ENCODE results near the gene YPEL4.
"Not testable (repeated sequence)": the region's sequence is repeated elsewhere in the genome, so short reads cannot be mapped to it uniquely, and the experiment has no call there.

YPEL4 gene

GRCh38 chr11:57649826-57650738 lies at the start of gene YPEL4:
TSS of gene YPEL4 (minus strand) at chr11:57649912. CDS start at chr11:57647107, 2,805 bp downstream.
- DNase-seq (ENCODE audit: low read depth), result peak; percentile 50

- DNase-seq (ENCODE audit: low read depth), result no peak
Observed at GRCh38 chr11:57698843-57699365, 49.2 kb upstream of the YPEL4 start.

GRCh38 chr11:57690474-57690873 lies 40.8 kb upstream of the YPEL4 start:
- not testable (repeated sequence) for DNase-seq (ENCODE audit: low read depth)

DNA sequence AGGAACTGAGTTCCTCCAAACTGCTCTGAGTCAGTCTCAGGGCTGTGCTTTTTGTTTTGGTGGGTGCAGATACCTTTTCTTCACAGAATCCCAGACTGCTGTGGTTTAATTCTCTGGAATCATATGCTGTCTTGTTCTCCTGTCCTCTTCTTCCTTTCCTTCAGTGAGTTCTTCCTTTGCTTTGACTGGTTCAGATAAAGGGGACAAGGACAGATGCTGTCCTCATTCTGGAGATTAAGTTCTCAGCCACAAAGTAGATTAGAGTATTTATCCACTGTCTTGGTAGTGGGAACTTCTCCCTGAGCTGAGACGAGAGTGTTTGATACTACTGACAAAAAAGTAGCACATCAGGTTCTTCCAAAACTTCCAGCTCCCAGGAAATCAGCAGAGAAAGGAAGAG lies 31.5 kb upstream of the YPEL4 start:
- DNase-seq (ENCODE audit: low read depth), result no peak

- DNase-seq (ENCODE audit: low read depth), result no peak
Observed at GRCh38 chr11:57680552-57680874, 30.8 kb upstream of the YPEL4 start.

- no peak for DNase-seq (ENCODE audit: low read depth)
Observed at GRCh38 chr11:57679396-57679795, 29.7 kb upstream of the YPEL4 start.

GRCh38 chr11:57675176-57675941 lies 25.6 kb upstream of the YPEL4 start:
- no peak for DNase-seq (ENCODE audit: low read depth)

DNA sequence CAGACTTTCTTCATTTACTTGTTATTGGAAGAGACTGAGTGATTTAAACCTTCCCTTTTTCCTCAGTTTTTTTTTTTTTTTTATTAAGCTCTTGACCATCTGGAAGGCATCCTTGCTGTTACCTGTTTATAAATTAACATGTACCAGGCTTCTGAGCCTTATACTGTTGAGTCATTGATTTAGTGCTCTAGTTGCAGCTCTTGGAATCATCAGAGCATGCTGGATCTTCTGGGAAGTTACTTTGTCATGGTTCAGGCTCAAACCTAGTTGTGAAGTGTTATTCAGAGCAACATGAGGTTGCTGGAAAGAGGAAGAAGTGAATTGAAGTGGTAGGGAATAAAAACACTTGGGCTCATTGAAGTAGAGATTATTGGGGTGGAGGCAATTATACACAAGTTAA lies 24.5 kb upstream of the YPEL4 start:
- no peak for DNase-seq (ENCODE audit: low read depth)

DNA sequence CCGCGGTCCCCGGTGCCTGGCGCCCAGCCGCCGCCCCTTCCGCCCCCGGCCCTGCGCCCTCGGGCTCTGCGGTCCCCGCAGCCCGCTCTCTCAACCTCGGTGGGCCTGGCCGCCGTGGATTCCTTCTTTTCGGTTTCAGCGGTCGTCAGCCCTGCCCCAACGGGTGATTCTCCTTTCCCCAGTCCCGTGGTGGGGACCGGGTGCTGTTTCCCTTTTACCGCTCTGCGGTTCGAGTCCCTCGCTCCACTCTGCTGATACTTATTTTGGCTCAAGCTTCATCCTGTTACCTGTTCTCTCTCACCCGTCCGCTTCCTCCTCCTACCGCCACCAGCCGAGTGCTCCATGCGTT lies 18.7 kb upstream of the YPEL4 start:
- DNase-seq (ENCODE audit: low read depth), result no peak

GRCh38 chr11:57667736-57668433 lies 18.2 kb upstream of the YPEL4 start, which contains the start of gene ZDHHC5:
TSS of gene ZDHHC5 (plus strand) at chr11:57668114. CDS start at chr11:57673091, 4,977 bp downstream.
- peak; percentile 100 for DNase-seq (ENCODE audit: low read depth)

DNA sequence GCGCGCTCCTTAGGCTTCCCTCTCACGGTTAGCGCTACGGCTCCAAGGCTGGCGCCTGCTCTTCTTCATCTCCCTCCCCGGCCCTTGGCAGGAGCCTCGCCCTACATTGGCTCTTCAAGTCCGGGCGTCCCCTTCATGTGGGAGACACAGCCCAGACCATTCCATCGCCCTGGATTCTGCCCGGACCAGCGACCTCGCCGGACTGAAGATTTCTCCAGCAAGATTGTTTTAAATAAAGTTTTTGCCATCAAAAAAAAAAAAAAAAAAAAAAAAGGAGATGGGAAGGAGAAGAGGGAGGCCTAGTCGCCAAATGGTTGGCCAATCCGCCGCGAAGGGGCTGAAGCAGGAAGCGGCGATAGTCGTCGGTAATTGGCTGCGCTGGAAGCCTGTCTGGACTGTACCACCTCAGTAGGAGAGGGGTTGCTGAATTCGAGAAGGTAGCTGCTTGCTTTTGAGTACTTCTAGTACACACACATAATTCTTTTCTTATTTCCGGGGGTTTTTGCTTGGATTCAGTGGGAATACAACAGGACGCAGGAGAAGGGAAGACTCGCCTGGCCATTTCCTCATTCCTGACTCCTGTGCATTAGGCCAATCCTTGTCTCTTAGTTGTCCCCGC lies 17.5 kb upstream of the YPEL4 start:
- DNase-seq (ENCODE audit: low read depth), result peak; percentile 82

- no peak for DNase-seq (ENCODE audit: low read depth)
Observed at GRCh38 chr11:57663975-57664374, 14.3 kb upstream of the YPEL4 start.

- DNase-seq (ENCODE audit: low read depth), result no peak
Observed at GRCh38 chr11:57662893-57663292, 13.2 kb upstream of the YPEL4 start.

DNA sequence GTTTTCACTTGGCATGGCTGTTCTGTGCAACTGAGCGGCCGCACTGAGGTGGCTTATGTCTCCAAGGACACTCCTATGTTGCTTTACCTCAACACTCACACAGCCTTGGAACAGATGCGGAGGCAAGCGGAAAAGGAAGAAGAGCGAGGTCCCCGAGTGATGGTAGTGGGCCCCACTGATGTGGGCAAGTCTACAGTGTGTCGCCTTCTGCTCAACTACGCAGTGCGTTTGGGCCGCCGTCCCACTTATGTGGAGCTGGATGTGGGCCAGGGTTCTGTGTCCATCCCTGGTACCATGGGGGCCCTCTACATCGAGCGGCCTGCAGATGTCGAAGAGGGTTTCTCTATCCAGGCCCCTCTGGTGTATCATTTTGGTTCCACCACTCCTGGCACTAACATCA lies 10.0 kb upstream of the YPEL4 start:
- DNase-seq (ENCODE audit: low read depth), result no peak

DNA sequence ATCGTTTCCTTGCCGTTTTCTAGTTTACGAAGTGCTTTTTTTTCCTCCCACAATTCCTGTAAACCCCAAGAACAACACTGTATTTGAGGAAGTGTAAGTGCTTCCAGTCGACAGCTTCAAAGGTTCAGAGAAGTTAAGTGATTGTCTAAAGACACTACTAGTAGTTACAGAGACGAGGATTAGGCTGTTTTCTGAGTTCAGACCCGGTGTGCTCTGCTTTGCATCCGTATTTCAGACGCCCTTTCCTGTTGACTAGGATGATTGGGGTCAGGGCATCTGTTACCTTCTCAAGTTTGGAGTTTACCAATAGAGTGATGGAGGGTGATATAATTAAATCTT lies 8.3 kb upstream of the YPEL4 start:
- no peak for DNase-seq (ENCODE audit: low read depth)

- DNase-seq (ENCODE audit: low read depth), result peak; percentile 99
Observed at GRCh38 chr11:57657194-57658022, 7.7 kb upstream of the YPEL4 start, which contains the start of gene CLP1. TSS of gene CLP1 (plus strand) at chr11:57657762. CDS start at chr11:57659477, 1,715 bp downstream.

DNA sequence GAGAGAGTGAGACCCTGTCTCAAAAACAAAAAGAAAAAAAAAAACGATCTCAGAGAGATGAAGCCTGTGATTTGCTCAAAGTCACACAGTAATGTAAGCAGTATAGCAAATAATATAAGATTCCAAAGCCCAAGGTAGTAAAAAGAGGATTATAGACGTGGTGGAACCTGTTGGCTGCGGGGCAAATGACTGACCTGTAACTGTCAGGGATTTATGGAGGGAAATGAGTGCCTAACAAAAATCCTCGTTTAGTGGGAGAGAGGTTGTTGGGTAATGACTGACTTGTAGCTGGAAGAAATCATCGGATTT lies 7.1 kb upstream of the YPEL4 start:
- DNase-seq (ENCODE audit: low read depth), result no peak

DNA sequence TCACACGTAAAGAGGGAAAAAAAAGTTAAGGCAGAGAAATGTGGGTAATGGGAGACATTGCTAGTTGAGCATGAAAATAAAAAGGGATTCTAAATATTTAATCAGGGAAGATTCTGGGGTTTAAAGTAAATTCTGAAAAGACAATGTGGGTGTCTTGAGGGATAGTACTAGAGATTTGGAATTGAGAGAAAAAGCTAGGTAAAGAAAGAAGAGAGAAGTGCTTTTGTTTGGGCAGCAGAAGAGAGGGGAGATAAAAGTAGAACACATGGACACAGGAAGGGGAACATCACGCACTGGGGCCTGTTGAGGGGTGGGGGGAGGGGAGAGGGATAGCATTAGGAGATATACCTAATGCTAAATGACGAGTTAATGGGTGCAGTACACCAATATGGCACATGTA lies 3.5 kb upstream of the YPEL4 start:
- DNase-seq (ENCODE audit: low read depth), result no peak

GRCh38 chr11:57652662-57653061 lies 3.0 kb upstream of the YPEL4 start:
- DNase-seq (ENCODE audit: low read depth), result no peak

- not testable (repeated sequence) for DNase-seq (ENCODE audit: low read depth)
Observed at GRCh38 chr11:57652230-57652629, 2.5 kb upstream of the YPEL4 start.

- DNase-seq (ENCODE audit: low read depth), result no peak
Observed at GRCh38 chr11:57651408-57651807, 1.7 kb upstream of the YPEL4 start.
